ENCODE results near the gene PDE6A. TPM values are rescaled to one million over a fixed set of nuclear protein-coding genes. Genes with fewer than 3 reads are reported as not detected.

The PDE6A gene
- 0.25 TPM for total RNA-seq

DNA sequence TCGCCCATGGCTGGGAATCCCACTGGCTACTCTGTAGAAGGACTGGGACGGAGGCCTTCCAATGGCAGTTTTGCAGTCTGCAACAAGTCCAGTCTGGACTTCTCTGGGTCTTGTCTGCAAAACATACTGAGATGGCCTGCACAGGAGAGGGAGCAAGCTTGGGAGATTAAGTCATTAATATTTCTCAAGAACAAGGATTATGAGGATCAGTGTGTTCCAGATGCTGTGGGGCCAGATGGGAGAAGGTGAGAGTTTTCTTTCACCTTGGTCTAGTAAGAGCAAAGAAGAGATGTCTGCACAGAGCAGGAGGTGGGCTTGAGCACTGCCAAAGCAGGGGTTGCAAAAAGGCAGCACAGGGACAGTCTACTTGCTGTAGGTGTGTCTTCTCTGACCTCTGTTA is at the start of gene PDE6A:
PDE6A (minus strand) TSS at position 128 of the 400 bp plus-strand sequence; CDS start at position 8, 120 bp downstream.
- Histone ChIP-seq H3K9me3 (no peaks in the 10 kb centered on the region), H3K4me1 (peaks cover 6% of the 10 kb centered on the region), H3K36me3 (no peaks in the 10 kb centered on the region), H3K27me3 (no peaks in the 10 kb centered on the region), H3K4me3 (no peak within 1 kb of the TSS), H3K27ac (no peak within 1 kb of the TSS)
- DNase-seq (ENCODE audit: extremely low spot score in 2 of 2) = no peak
- intact Hi-C loops (cut with DNase I) = no loop called here
- TF ChIP-seq, protein P1, sequence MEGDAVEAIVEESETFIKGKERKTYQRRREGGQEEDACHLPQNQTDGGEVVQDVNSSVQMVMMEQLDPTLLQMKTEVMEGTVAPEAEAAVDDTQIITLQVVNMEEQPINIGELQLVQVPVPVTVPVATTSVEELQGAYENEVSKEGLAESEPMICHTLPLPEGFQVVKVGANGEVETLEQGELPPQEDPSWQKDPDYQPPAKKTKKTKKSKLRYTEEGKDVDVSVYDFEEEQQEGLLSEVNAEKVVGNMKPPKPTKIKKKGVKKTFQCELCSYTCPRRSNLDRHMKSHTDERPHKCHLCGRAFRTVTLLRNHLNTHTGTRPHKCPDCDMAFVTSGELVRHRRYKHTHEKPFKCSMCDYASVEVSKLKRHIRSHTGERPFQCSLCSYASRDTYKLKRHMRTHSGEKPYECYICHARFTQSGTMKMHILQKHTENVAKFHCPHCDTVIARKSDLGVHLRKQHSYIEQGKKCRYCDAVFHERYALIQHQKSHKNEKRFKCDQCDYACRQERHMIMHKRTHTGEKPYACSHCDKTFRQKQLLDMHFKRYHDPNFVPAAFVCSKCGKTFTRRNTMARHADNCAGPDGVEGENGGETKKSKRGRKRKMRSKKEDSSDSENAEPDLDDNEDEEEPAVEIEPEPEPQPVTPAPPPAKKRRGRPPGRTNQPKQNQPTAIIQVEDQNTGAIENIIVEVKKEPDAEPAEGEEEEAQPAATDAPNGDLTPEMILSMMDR (IDR thresholded peaks at IDR 0.05) = no peak
- TF ChIP-seq POLR2AphosphoS5 (IDR thresholded peaks at IDR 0.05; ENCODE audit: insufficient read depth in 1 of 2, low read depth in 1 of 2) = no peak
- TF ChIP-seq POLR2A (IDR thresholded peaks at IDR 0.05) = no peak

GRCh38 chr5:149993471-149993870 is 48.9 kb upstream of the PDE6A start:
- no peak for DNase-seq (ENCODE audit: extremely low spot score in 2 of 2)
- H3K27me3 ChIP-seq = no peaks in the 10 kb centered on the region
- peaks cover 12% of the 10 kb centered on the region for H3K4me1 ChIP-seq
- no peaks in the 10 kb centered on the region for H3K9me3 ChIP-seq
- TF ChIP-seq, protein P1 (IDR thresholded peaks at IDR 0.05) = no peak
- TF ChIP-seq POLR2A (IDR thresholded peaks at IDR 0.05) (no peak), POLR2AphosphoS5 (IDR thresholded peaks at IDR 0.05; ENCODE audit: insufficient read depth in 1 of 2, low read depth in 1 of 2) (no peak)
- no peak overlapping the region for H3K27ac ChIP-seq
- intact Hi-C loops (cut with DNase I) = loop anchor here (10.0 kb wide), 1 partner anchor 359 kb away; no protein-coding TSS in a partner anchor
- no peaks in the 10 kb centered on the region for H3K36me3 ChIP-seq
- H3K4me3 ChIP-seq = no peak overlapping the region

DNA sequence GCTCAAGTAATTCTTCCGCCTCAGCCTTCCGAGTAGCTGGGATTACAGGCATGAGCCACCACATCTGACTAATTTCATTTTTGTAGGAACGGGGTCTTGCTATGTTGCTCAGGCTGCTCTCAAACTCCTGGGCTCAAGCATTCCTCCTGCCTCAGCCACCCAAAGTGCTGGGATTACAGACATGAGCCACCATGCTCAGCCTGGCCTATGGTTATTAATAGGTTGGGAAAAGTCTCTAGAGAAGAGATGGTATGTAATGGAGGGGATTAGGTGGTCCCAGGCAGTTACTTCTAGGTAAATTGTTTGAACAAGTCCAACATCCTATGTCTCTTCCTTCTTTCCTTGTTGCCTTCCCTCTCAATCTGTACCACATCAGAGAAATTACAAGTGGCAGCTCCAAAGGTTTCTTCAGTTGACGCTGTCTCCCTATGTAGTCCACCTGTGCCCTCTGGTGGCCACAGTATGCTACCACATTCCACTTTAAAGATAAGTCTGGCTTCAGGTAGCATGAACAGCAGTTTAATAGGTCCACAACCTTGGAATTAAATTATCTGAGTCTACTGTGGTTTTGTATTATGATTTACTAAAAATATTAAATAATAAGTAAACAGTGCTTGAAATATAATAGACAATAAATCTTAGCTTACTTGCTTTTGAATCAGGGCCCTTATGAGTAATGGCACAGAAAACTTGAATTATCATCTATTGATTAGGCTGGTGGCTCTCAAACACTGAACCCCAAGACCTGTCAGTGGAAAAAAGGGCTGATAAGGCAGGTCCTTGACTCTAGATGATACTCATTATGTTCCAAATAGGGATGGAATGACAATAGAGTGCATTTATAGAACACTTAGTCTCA is 46.2 kb upstream of the PDE6A start:
- H3K27me3 ChIP-seq = no peaks in the 10 kb centered on the region
- peaks cover 6% of the 10 kb centered on the region for H3K4me1 ChIP-seq
- no peak for DNase-seq (ENCODE audit: extremely low spot score in 2 of 2)
- no peaks in the 10 kb centered on the region for H3K36me3 ChIP-seq
- H3K4me3 ChIP-seq = no peak overlapping the region
- no peak overlapping the region for H3K27ac ChIP-seq
- H3K9me3 ChIP-seq = no peaks in the 10 kb centered on the region
- intact Hi-C loops (cut with DNase I) = loop anchor here (10.0 kb wide), 1 partner anchor 356 kb away; no protein-coding TSS in a partner anchor
- no peak for TF ChIP-seq POLR2AphosphoS5 (IDR thresholded peaks at IDR 0.05; ENCODE audit: insufficient read depth in 1 of 2, low read depth in 1 of 2)
- no peak for TF ChIP-seq POLR2A (IDR thresholded peaks at IDR 0.05)
- TF ChIP-seq, protein P1 (IDR thresholded peaks at IDR 0.05) = peak; percentile 78 to 94 (median 90)

- no peak overlapping the region for H3K27ac ChIP-seq
- intact Hi-C loops (cut with DNase I) = loop anchor here (10.0 kb wide), 1 partner anchor 153 kb away; no protein-coding TSS in a partner anchor
- TF ChIP-seq POLR2AphosphoS5 (IDR thresholded peaks at IDR 0.05; ENCODE audit: insufficient read depth in 1 of 2, low read depth in 1 of 2) = no peak
- H3K9me3 ChIP-seq = no peaks in the 10 kb centered on the region
- H3K4me1 ChIP-seq = no peaks in the 10 kb centered on the region
- peaks cover 0 to 6% of the 10 kb centered on the region in 2 donors for H3K36me3 ChIP-seq
- no peaks in the 10 kb centered on the region for H3K27me3 ChIP-seq
- DNase-seq (ENCODE audit: extremely low spot score in 2 of 2) = no peak
- H3K4me3 ChIP-seq = no peak overlapping the region
These were observed 43.5 kb upstream of the PDE6A start for GRCh38 chr5:149988126-149988525.

DNA sequence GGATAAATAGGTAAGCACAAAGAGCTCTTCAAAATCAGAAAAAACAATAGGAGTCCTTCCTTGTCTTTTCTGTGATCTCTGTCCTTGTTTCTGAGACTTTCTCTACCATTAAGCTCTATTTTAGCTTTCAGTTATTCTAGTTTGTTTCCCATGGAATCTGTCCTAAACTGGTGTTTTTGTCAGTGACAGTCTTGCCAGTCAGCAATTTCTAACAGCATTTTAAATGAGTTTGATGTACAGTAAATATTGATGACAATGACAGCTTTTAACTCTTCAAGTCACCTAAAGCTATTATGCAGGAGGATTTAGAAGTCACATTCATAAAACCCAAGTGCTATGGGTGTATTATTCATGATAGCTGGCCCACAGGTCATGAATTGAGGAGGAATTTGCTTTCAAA is 37.9 kb upstream of the PDE6A start:
- no peak for DNase-seq (ENCODE audit: extremely low spot score in 2 of 2)
- no peak overlapping the region for H3K4me3 ChIP-seq
- H3K27ac ChIP-seq = no peak overlapping the region
- no peaks in the 10 kb centered on the region for H3K9me3 ChIP-seq
- TF ChIP-seq POLR2AphosphoS5 (IDR thresholded peaks at IDR 0.05; ENCODE audit: insufficient read depth in 1 of 2, low read depth in 1 of 2) (no peak), POLR2A (IDR thresholded peaks at IDR 0.05) (no peak)
- TF ChIP-seq, protein P1 (IDR thresholded peaks at IDR 0.05) = no peak
- no peaks in the 10 kb centered on the region for H3K27me3 ChIP-seq
- H3K36me3 ChIP-seq = peaks cover 0 to 29% of the 10 kb centered on the region in 2 donors
- no peaks in the 10 kb centered on the region for H3K4me1 ChIP-seq
- intact Hi-C loops (cut with DNase I) = loop anchor here (10.0 kb wide), 1 partner anchor 148 kb away; no protein-coding TSS in a partner anchor
